ENCODE data around the gene GRXCR1.

GRXCR1 gene

GRCh38 chr4:42892413-42892812, at the start of gene GRXCR1:
Gene GRXCR1, plus strand, starts transcription at chr4:42892713. Its CDS starts 554 bp downstream, at chr4:42893267.
- in situ Hi-C loops (cut with MboI; ENCODE audit: low sequenced_read_pairs): no loop called here

GRCh38 chr4:42843694-42844093, 48.8 kb upstream of the GRXCR1 start:
- in situ Hi-C loops (cut with MboI; ENCODE audit: low sequenced_read_pairs): no loop called here

GRCh38 chr4:42844422-42845070, 48.0 kb upstream of the GRXCR1 start:
- in situ Hi-C loops (cut with MboI; ENCODE audit: low sequenced_read_pairs): no loop called here

- in situ Hi-C loops (cut with MboI; ENCODE audit: low sequenced_read_pairs): no loop called here
These were observed 46.9 kb upstream of the GRXCR1 start for GRCh38 chr4:42845586-42845985.

GRCh38 chr4:42855779-42856178, 36.7 kb upstream of the GRXCR1 start:
- in situ Hi-C loops (cut with MboI; ENCODE audit: low sequenced_read_pairs): loop anchor here (25.0 kb wide), 1 partner anchor 293 kb away; no protein-coding TSS in a partner anchor

GRCh38 chr4:42865572-42866189, 26.8 kb upstream of the GRXCR1 start:
- in situ Hi-C loops (cut with MboI; ENCODE audit: low sequenced_read_pairs): loop anchor here (25.0 kb wide), 1 partner anchor 303 kb away; no protein-coding TSS in a partner anchor

- in situ Hi-C loops (cut with MboI; ENCODE audit: low sequenced_read_pairs): loop anchor here (25.0 kb wide), 1 partner anchor 309 kb away; no protein-coding TSS in a partner anchor
These were observed 21.3 kb upstream of the GRXCR1 start for GRCh38 chr4:42871261-42871660.

- in situ Hi-C loops (cut with MboI; ENCODE audit: low sequenced_read_pairs): loop anchor here (25.0 kb wide), 1 partner anchor 309 kb away; no protein-coding TSS in a partner anchor
These were observed 20.7 kb upstream of the GRXCR1 start for GRCh38 chr4:42871671-42872290.

- in situ Hi-C loops (cut with MboI; ENCODE audit: low sequenced_read_pairs): no loop called here
These were observed 13.7 kb upstream of the GRXCR1 start for GRCh38 chr4:42878863-42879262.

- in situ Hi-C loops (cut with MboI; ENCODE audit: low sequenced_read_pairs): no loop called here
These were observed 11.3 kb upstream of the GRXCR1 start for GRCh38 chr4:42881253-42881652.

- in situ Hi-C loops (cut with MboI; ENCODE audit: low sequenced_read_pairs): no loop called here
These were observed 869 bp upstream of the GRXCR1 start for GRCh38 chr4:42891644-42892043.

- in situ Hi-C loops (cut with MboI; ENCODE audit: low sequenced_read_pairs): no loop called here
These were observed 2.9 kb downstream of the GRXCR1 start for GRCh38 chr4:42895452-42895851.

- in situ Hi-C loops (cut with MboI; ENCODE audit: low sequenced_read_pairs): no loop called here
These were observed 12.5 kb downstream of the GRXCR1 start for GRCh38 chr4:42904986-42905385.

GRCh38 chr4:42905591-42905990, 13.1 kb downstream of the GRXCR1 start:
- in situ Hi-C loops (cut with MboI; ENCODE audit: low sequenced_read_pairs): no loop called here

- in situ Hi-C loops (cut with MboI; ENCODE audit: low sequenced_read_pairs): no loop called here
These were observed 13.8 kb downstream of the GRXCR1 start for GRCh38 chr4:42906341-42906740.

- in situ Hi-C loops (cut with MboI; ENCODE audit: low sequenced_read_pairs): no loop called here
These were observed 14.6 kb downstream of the GRXCR1 start for GRCh38 chr4:42906891-42907759.

GRCh38 chr4:42910459-42910858, 17.9 kb downstream of the GRXCR1 start:
- in situ Hi-C loops (cut with MboI; ENCODE audit: low sequenced_read_pairs): no loop called here

- in situ Hi-C loops (cut with MboI; ENCODE audit: low sequenced_read_pairs): no loop called here
These were observed 22.4 kb downstream of the GRXCR1 start for GRCh38 chr4:42914937-42915336.

GRCh38 chr4:42915484-42915883, 23.0 kb downstream of the GRXCR1 start:
- in situ Hi-C loops (cut with MboI; ENCODE audit: low sequenced_read_pairs): no loop called here

- in situ Hi-C loops (cut with MboI; ENCODE audit: low sequenced_read_pairs): no loop called here
These were observed 24.8 kb downstream of the GRXCR1 start for GRCh38 chr4:42917296-42917695.

- in situ Hi-C loops (cut with MboI; ENCODE audit: low sequenced_read_pairs): no loop called here
These were observed 30.9 kb downstream of the GRXCR1 start for GRCh38 chr4:42923431-42923830.
